Upper lobe of left lung (tissue), 6 donors: ENCODE results near the gene FUT1. TPM values are rescaled to one million over a fixed set of nuclear protein-coding genes. Genes with fewer than 3 reads are reported as not detected.

Experiments
- ATAC-seq, 2 donors: fragments of 200-7000 bp; cut with Tn5 transposase; one replicate each; pipeline ENCODE4 v1.9.1; 2022; ENCODE audit warnings: mild to moderate bottlenecking in 2 of 2, moderate library complexity in 2 of 2; ENCODE audit not compliant: low FRiP score in 2 of 2
- DNase-seq, 2 donors: peaks; one replicate each; pipeline ENCODE4 v3.0.0-alpha.2; 2019 to 2020
- H3K27ac ChIP-seq, 4 donors: fragments of 200-600 bp; sonication (generic); one replicate each; pipeline ENCODE4 v1.5.1; 2016 to 2019
- H3K27me3 ChIP-seq, 4 donors: fragments of 200-600 bp; sonication (generic); one replicate each; pipeline ENCODE4 v1.5.1; 2017 to 2019
- H3K36me3 ChIP-seq, 4 donors: fragments of 200-600 bp; sonication (generic); one replicate each; pipeline ENCODE4 v1.5.1; 2016 to 2019
- H3K4me1 ChIP-seq, 4 donors: fragments of 200-600 bp; sonication (generic); one replicate each; pipeline ENCODE4 v1.5.1; 2018 to 2019
- H3K4me3 ChIP-seq, 4 donors: fragments of 200-600 bp; sonication (generic); one replicate each; pipeline ENCODE4 v1.5.1; 2017 to 2019; ENCODE audit warnings: mild to moderate bottlenecking in 2 of 4, moderate library complexity in 1 of 4
- H3K9me3 ChIP-seq, 4 donors: fragments of 200-600 bp; sonication (generic); one replicate each; pipeline ENCODE4 v1.5.1; 2018 to 2019
- EP300 ChIP-seq, 4 donors: sonication (generic); formaldehyde crosslinking; IDR thresholded peaks; one replicate each; pipeline ENCODE4 v1.5.1; 2017; ENCODE audit warnings: antibody characterized with exemption in 4 of 4, control low read depth in 2 of 4
- POLR2A ChIP-seq, 4 donors: fragments of 450-650 bp; IDR thresholded peaks; one replicate each; pipeline ENCODE4 v1.5.1; 2016 to 2017; ENCODE audit warnings: antibody characterized with exemption in 4 of 4, mild to moderate bottlenecking in 2 of 4
- POLR2AphosphoS5 ChIP-seq, 2 donors: sonication (generic); formaldehyde crosslinking; IDR thresholded peaks; one replicate each; pipeline ENCODE4 v1.5.1; 2017; ENCODE audit warnings: antibody characterized with exemption in 2 of 2
- WGBS, 2 donors: methylation state at CpG; one replicate each; pipeline ENCODE4 v1.1.5; 2017 to 2018; 5-methylcytosine and 5-hydroxymethylcytosine counted together
- total RNA-seq, 6 donors: library from RNA; depleted of rRNA in 4 of 6; stranded (reverse); fragments of >200 nt in 4 of 6; gene quantifications; one replicate each; pipeline versions ENCODE4 v1.1.0 to v1.2.1, GENCODE V29; 2016 to 2021
- TF ChIP-seq, protein P1 (sequence below), 6 experiments: fragments of 450-650 bp in 4 of 6; fragments of 200-600 bp in 2 of 6; sonication (generic) in 2 of 6; IDR thresholded peaks; one replicate each; pipeline ENCODE4 v1.5.1; 2016 to 2019; ENCODE audit warnings: antibody characterized with exemption in 6 of 6
- donor health status: DM: no; HTN: no; CAD: no; lungs with moderate emphysema.
- donor health status: DM: no; HTN: yes; CAD: no; lungs with severe emphysema.

The FUT1 gene
- total RNA-seq, 6 donors from 2014 or later: 7.2 to 17.4 (median 10.1) TPM

DNA sequence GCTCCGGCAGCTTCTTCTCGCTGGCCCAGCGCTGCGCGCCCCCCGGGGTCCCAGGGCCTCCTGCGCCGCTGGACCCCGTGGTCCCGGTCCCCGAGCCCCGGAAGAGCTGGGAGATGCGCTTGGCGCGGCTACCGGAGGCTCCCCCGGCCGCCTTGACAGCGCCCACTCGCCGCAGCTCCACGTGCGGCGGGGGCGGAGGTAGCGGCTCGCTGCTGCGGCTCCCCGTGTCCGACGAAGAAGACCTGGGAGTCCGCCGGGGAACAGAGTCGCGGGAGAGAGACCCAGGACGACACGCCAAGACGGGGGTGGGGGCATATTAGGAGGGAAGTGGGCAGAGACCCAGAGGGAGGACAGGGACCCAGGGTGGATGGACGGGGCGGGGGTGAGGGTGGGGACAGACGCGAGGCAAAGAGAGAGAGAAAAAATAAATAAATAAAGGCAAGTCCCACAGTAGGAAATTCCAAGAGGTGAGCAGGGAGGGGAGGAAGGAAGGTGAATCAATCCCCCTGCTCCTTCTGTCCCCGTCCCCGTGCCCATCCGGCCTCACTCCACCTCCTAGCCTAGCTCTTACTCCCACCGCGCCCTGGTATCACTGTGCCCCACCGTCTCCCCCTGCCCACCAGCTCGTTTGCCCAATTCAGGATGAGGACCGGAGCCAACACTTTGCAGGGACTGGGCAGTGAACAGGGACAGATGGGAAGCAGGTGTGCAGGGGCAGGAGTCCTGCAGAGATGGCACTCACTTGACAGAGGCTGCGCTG, 12.9 kb downstream of the FUT1 start:
- ATAC-seq (no peak), DNase-seq (no peak)
- peaks cover 13 to 50% (median 18%) of the 10 kb centered on the region in 4 donors for H3K4me1 ChIP-seq
- H3K36me3 ChIP-seq: peaks cover 0 to 10% (median 0%) of the 10 kb centered on the region in 4 donors
- H3K27ac ChIP-seq: peak overlapping the region; percentile 81 to 94 (median 87)
- H3K4me3 ChIP-seq: peak overlapping the region; percentile 31 to 66 (median 61)
- 19 to 32% methylated on average over 12 to 36 of the region's 51 CpGs for WGBS, 2 donors
- H3K9me3 ChIP-seq: no peaks in the 10 kb centered on the region
- TF ChIP-seq, protein P1, sequence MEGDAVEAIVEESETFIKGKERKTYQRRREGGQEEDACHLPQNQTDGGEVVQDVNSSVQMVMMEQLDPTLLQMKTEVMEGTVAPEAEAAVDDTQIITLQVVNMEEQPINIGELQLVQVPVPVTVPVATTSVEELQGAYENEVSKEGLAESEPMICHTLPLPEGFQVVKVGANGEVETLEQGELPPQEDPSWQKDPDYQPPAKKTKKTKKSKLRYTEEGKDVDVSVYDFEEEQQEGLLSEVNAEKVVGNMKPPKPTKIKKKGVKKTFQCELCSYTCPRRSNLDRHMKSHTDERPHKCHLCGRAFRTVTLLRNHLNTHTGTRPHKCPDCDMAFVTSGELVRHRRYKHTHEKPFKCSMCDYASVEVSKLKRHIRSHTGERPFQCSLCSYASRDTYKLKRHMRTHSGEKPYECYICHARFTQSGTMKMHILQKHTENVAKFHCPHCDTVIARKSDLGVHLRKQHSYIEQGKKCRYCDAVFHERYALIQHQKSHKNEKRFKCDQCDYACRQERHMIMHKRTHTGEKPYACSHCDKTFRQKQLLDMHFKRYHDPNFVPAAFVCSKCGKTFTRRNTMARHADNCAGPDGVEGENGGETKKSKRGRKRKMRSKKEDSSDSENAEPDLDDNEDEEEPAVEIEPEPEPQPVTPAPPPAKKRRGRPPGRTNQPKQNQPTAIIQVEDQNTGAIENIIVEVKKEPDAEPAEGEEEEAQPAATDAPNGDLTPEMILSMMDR (IDR thresholded peaks at IDR 0.05): no peak
- peaks cover 0 to 9% (median 2%) of the 10 kb centered on the region in 4 donors for H3K27me3 ChIP-seq

DNA sequence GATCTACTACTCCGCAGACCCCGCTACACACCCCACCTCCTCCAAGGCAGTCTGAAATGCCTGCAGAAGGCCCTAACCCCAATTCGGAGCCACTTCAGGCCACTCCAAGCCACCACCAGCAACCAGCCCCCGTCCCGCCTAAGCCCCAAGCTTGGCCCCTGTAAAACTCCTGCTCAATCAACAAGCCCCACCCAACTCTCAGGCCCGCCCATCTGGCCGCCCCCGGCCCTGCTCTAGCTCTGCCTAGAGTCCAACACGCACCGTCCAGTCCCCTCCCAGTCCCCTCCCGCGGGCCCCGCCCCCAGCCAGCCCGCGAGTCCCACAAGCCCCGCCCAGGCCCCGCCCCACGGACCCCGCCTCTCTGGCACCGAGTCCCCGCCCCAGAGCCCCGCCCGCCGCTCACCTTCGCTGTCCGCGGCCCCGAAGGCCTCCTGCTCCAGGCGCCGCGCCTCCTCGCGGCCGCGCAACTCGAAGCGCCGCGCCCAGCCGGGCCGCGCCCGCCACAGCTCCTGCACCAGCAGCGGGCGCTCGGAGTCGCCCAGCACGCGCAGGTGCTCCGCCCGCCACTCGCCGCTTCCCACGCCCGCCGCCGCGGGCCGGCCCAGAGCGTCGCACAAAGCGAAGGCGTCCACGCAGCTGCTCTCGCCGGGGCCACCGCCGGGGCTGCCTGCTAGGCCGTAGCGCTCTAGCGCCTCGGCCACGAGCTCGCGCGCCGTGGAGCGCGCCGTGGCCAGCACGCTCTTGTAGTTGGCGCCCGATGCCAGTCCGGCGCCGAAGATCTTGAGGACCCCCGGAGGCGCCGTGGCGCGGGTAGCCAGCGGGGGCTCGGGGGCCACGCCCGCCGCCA, 13.7 kb downstream of the FUT1 start:
- TF ChIP-seq, protein P1 (IDR thresholded peaks at IDR 0.05): peak; percentile 41 to 84 (median 68)
- TF ChIP-seq POLR2AphosphoS5 (IDR thresholded peaks at IDR 0.05) (peak in 1 of 2 donors; percentile 9), EP300 (IDR thresholded peaks at IDR 0.05) (no peak), POLR2A (IDR thresholded peaks at IDR 0.05) (peak in 1 of 4 donors; percentile 59)
- Histone ChIP-seq H3K4me3 (peak overlapping the region; percentile 31 to 66 (median 61)), H3K27me3 (peaks cover 0 to 9% (median 2%) of the 10 kb centered on the region in 4 donors), H3K27ac (peak overlapping the region; percentile 81 to 94 (median 87)), H3K9me3 (no peaks in the 10 kb centered on the region), H3K4me1 (peaks cover 13 to 50% (median 18%) of the 10 kb centered on the region in 4 donors), H3K36me3 (peaks cover 0 to 11% (median 0%) of the 10 kb centered on the region in 4 donors)
- 5 to 39% methylated on average over 3 to 20 of the region's 96 CpGs for WGBS, 2 donors
- peak; percentile 95 to 99 for DNase-seq
- peak; percentile 90 for ATAC-seq

DNA sequence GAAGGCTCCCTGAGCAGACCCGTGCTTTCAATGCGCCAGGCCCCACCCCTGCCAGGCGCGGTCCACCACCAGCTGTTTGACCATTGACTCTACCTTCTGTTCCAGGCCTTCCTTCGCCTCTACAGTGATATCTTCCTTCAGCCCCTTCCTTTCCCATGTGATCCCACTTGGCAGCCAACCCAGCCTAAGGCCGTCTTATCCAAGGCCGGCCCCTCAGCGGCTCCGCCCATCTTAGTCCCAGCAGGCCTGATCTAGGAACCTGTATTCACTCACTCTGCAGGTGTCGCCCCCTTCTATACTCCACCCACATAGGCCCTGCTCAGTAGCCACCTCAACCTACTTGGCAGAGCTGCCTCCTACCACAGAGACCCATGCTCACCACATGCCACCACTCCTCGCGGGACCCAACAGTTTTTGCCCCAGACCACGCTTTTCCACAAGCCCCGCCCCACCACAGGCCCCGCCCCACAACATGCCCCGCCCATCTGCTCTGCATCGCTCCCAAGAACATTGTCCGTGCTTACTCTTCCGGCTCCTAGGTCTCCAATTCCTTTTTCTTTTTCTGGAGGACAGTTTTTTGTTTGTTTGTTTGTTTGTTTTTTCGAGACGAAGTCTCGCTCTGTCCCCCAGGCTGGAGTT, 15.0 kb downstream of the FUT1 start:
- no peak for ATAC-seq
- no peaks in the 10 kb centered on the region for H3K9me3 ChIP-seq

DNA sequence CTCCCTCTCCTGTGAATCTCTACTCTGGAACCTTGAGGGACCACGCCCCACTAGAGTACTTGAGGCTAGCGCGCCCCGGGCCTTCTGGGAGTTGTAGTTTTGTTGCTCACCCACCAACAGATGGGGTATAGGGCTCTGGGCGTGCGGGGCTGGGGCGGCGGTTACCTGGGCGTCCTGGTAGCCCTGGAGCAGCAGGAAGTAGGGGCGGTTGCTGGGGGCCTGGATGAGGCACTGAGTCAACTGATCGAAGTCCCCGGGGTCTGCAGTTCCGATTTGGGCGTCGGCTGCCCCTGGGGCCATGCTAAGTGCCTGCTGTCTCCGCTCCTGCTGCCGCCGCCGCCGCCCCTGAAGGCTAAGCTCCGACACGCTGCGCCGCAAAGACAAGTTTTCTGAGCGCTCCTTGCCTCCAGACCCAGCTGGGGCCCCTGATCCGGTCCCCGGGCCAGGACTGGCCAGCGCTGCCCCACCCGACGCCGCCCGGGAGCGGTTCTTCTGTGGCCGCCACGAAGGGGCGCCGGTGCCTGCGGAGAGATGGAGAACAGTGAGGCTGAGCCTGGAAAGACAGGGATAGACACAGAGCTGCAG, 17.3 kb downstream of the FUT1 start:
- TF ChIP-seq POLR2A (IDR thresholded peaks at IDR 0.05) (no peak), EP300 (IDR thresholded peaks at IDR 0.05) (no peak), POLR2AphosphoS5 (IDR thresholded peaks at IDR 0.05) (no peak)
- TF ChIP-seq, protein P1 (IDR thresholded peaks at IDR 0.05): no peak
- Histone ChIP-seq H3K27me3 (peaks cover 0 to 9% (median 2%) of the 10 kb centered on the region in 4 donors), H3K4me3 (peak overlapping the region in 3 of 4 donors; percentile 27 to 39 (median 28)), H3K9me3 (no peaks in the 10 kb centered on the region), H3K27ac (peak overlapping the region in 1 of 4 donors; percentile 23), H3K4me1 (peaks cover 8 to 35% (median 12%) of the 10 kb centered on the region in 4 donors), H3K36me3 (peaks cover 0 to 34% (median 0%) of the 10 kb centered on the region in 4 donors)
- peak; percentile 53 to 83 for DNase-seq
- 59 to 78% methylated on average over 19 to 38 of the region's 38 CpGs for WGBS, 2 donors
- ATAC-seq: no peak

More for the DNA sequence above, 15.0 kb downstream of the FUT1 start:
- peak in 1 of 2 donors; percentile 54 for DNase-seq
- Histone ChIP-seq H3K27ac (peak overlapping the region in 1 of 4 donors; percentile 89), H3K4me1 (peaks cover 13 to 50% (median 18%) of the 10 kb centered on the region in 4 donors), H3K36me3 (peaks cover 0 to 24% (median 0%) of the 10 kb centered on the region in 4 donors), H3K27me3 (peaks cover 0 to 9% (median 2%) of the 10 kb centered on the region in 4 donors), H3K4me3 (peak overlapping the region in 3 of 4 donors; percentile 60 to 66 (median 62))
- no peak for TF ChIP-seq POLR2A (IDR thresholded peaks at IDR 0.05)
- TF ChIP-seq POLR2AphosphoS5 (IDR thresholded peaks at IDR 0.05): no peak
- TF ChIP-seq EP300 (IDR thresholded peaks at IDR 0.05): no peak
- TF ChIP-seq, protein P1 (IDR thresholded peaks at IDR 0.05): no peak
- 55 to 57% methylated on average over 21 to 22 of the region's 22 CpGs for WGBS, 2 donors
